Body of pancreas (tissue), 4 donors: Measurements from ENCODE around the gene DST. TPM values are rescaled to one million over a fixed set of nuclear protein-coding genes. Genes with fewer than 3 reads are reported as not detected.

Experiments used
- ATAC-seq: fragments of 150-250 bp; one replicate; pipeline ENCODE4 v1.9.1; 2016
- DNase-seq, 4 donors: peaks; one replicate each; pipeline ENCODE4 v3.0.0-alpha.2; 2019
- H3K27ac ChIP-seq, 4 donors: fragments of 200-600 bp; sonication (generic); 1 replicate in 3 of 4; 2 replicates in 1 of 4; pipeline versions ENCODE4 v1.5.1 to v1.6.1; 2016 to 2019; ENCODE audit warnings: mild to moderate bottlenecking in 1 of 4, mixed read lengths in 1 of 4, moderate library complexity in 1 of 4
- H3K27me3 ChIP-seq, 2 donors: fragments of 200-600 bp; sonication (generic); one replicate each; pipeline ENCODE4 v1.6.0; 2016; ENCODE audit warnings: mild to moderate bottlenecking in 1 of 2
- H3K36me3 ChIP-seq, 2 donors: fragments of 200-600 bp; sonication (generic); replicated peaks in 1 of 2; 2 replicates each; pipeline ENCODE4 v1.5.1; 2016; ENCODE audit warnings: low read depth in 2 of 2; ENCODE audit not compliant: insufficient read depth in 1 of 2
- H3K4me1 ChIP-seq: fragments of 200-600 bp; sonication (generic); one replicate; pipeline ENCODE4 v1.6.0; 2016
- H3K4me3 ChIP-seq, 2 donors: fragments of 200-600 bp; sonication (generic); 1 replicate in 1 of 2; 2 replicates in 1 of 2; pipeline ENCODE4 v1.5.1; 2016 to 2019
- H3K9me3 ChIP-seq, 3 donors: fragments of 200-600 bp; sonication (generic); 1 replicate in 2 of 3; 2 replicates in 1 of 3; pipeline ENCODE4 v1.5.1; 2016
- POLR2A ChIP-seq, 3 donors: fragments of 450-650 bp; IDR thresholded peaks; one replicate each; pipeline ENCODE4 v1.6.1; 2016; ENCODE audit warnings: antibody characterized with exemption in 3 of 3, mild to moderate bottlenecking in 2 of 3
- WGBS, 2 donors: methylation state at CpG; one replicate each; pipeline ENCODE4 v1.1.5; 2017; 5-methylcytosine and 5-hydroxymethylcytosine counted together
- intact Hi-C: fragments of 100-400 bp; cut with DNase I; formaldehyde crosslinking; loops from one replicate; pipeline ENCODE4 v1.15.1; 2023
- total RNA-seq, 2 donors: library from RNA; depleted of rRNA; stranded (reverse); fragments of >200 nt; gene quantifications; one replicate each; pipeline ENCODE4 v1.1.0, GENCODE V29; 2016
- TF ChIP-seq, protein P1 (sequence below), 7 experiments: fragments of 450-650 bp in 4 of 7; fragments of 200-600 bp in 3 of 7; sonication (generic) in 3 of 7; IDR thresholded peaks; one replicate each; pipeline ENCODE4 v1.5.1; 2016 to 2019; ENCODE audit warnings: antibody characterized with exemption in 7 of 7

The DST gene
- total RNA-seq, 2 donors from 2014 or later = 105 to 117 TPM

DNA sequence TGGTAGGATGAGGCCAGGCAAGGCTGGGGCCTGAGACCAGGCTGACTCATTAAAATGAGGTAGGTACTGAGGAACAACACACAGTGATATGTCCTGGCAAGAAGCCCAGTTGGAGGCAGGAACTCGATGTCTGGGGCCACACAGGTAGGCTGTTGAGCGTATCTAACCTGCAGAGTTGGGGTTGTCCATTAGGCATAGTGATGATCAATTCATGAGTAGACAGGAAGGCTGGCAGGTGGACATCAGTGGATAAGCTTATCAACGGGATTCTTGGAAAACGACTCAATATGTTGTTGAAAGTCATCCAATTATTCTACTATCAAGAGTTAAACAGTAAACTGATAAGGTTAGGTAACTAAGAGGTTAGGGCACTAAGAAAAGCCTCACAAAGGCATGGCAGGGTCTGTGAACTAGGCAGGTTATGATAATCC lies 202.1 kb downstream of the DST start:
- WGBS, 2 donors = 22 to 31% methylated on average over 4 of the region's 4 CpGs
- Histone ChIP-seq H3K4me1 (peaks cover 29% of the 10 kb centered on the region), H3K4me3 (no peak overlapping the region), H3K27ac (peak overlapping the region in 1 of 4 donors; percentile 29), H3K9me3 (no peaks in the 10 kb centered on the region), H3K27me3 (no peaks in the 10 kb centered on the region), H3K36me3 (no peaks in the 10 kb centered on the region)
- intact Hi-C loops = no loop called here
- DNase-seq (peak; percentile 37 to 55 (median 41)), ATAC-seq (peak; percentile 59)
- TF ChIP-seq POLR2A (IDR thresholded peaks at IDR 0.05) = no peak
- TF ChIP-seq, protein P1, sequence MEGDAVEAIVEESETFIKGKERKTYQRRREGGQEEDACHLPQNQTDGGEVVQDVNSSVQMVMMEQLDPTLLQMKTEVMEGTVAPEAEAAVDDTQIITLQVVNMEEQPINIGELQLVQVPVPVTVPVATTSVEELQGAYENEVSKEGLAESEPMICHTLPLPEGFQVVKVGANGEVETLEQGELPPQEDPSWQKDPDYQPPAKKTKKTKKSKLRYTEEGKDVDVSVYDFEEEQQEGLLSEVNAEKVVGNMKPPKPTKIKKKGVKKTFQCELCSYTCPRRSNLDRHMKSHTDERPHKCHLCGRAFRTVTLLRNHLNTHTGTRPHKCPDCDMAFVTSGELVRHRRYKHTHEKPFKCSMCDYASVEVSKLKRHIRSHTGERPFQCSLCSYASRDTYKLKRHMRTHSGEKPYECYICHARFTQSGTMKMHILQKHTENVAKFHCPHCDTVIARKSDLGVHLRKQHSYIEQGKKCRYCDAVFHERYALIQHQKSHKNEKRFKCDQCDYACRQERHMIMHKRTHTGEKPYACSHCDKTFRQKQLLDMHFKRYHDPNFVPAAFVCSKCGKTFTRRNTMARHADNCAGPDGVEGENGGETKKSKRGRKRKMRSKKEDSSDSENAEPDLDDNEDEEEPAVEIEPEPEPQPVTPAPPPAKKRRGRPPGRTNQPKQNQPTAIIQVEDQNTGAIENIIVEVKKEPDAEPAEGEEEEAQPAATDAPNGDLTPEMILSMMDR (IDR thresholded peaks at IDR 0.05) = no peak

DNA sequence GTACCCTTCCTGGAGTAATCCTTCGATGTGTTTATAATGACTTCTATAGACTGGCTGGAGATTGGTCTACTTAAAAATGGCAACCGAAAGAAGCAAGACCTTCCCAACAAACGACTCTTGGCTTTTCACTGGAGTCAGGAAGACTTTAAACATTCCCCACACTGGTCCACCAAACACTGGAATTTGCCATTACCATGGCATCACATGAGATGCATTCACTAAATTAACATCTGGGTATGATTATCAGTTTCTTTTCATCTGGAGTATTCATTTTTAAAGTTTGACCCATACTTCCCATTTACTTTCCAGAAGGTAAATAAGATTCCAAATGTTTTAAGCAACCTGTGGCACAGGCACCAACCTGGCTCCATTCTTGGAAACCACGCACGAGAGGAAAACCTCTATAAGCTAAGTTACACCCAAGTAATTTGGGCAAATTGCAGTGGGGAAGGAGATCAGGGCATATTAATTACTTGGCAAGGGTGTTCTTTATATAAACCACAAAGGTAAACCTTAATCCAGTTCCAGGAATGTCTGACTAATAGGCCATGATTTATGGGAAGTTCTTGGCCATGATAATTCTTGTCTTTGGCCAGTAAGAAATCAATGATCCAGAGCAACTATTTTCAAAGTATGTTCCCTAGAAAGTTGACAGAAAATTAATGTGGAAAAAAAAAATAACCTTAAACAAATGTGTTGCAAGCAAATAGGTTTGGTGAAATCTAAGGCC lies 205.4 kb downstream of the DST start:
- Histone ChIP-seq H3K4me3 (no peak overlapping the region), H3K4me1 (peaks cover 29% of the 10 kb centered on the region), H3K27ac (peak overlapping the region in 1 of 4 donors; percentile 21), H3K9me3 (no peaks in the 10 kb centered on the region), H3K27me3 (no peaks in the 10 kb centered on the region), H3K36me3 (no peaks in the 10 kb centered on the region)
- intact Hi-C loops = no loop called here
- peak; percentile 69 for ATAC-seq
- 71 to 79% methylated on average over 5 of the region's 5 CpGs for WGBS, 2 donors
- TF ChIP-seq, protein P1 (IDR thresholded peaks at IDR 0.05) = no peak
- no peak for TF ChIP-seq POLR2A (IDR thresholded peaks at IDR 0.05)
- DNase-seq = no peak

DNA sequence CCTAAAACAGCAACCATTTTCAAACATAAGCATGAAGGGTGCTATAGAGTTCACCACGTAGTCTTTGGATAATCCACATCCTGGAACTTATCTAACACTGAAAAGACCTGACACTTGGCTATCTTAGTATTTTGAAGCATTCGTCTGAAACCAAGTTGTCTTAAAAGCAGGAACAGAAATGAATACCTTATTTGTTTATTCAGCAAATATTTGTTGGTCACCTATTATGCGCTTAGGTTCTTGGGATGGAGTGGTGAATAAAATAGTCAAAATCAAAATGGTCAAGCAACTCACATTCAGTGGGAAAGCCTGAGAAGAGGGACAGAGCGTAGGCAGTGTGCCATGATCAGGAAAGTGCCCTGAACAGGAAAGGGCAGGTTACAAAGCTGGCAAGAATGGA lies 206.9 kb downstream of the DST start:
- Histone ChIP-seq H3K36me3 (no peaks in the 10 kb centered on the region), H3K9me3 (no peaks in the 10 kb centered on the region), H3K4me1 (peaks cover 24% of the 10 kb centered on the region), H3K27ac (no peak overlapping the region), H3K4me3 (no peak overlapping the region), H3K27me3 (no peaks in the 10 kb centered on the region)
- DNase-seq (no peak), ATAC-seq (no peak)
- 63 to 76% methylated on average over 4 of the region's 4 CpGs for WGBS, 2 donors
- TF ChIP-seq, protein P1 (IDR thresholded peaks at IDR 0.05) = no peak
- no peak for TF ChIP-seq POLR2A (IDR thresholded peaks at IDR 0.05)
- intact Hi-C loops = no loop called here

DNA sequence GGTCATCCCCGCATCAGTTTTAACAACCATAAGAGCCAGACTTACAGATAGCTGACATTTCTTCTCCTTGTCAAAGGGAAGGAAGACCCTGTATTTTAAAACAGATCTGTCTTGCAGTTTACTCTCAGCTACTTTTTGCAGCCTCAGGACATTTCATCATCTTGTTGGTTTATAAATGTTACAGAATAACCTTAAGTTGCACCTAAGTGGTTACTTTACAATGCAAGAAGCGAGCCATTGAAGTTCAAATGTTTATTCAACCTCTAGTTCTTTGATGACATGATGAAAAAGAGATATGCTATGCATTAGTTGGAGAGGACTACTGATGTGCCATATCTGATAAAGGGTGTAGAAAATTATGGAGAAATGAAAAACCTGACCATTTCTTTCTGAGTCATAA lies 207.4 kb downstream of the DST start:
- H3K4me3 ChIP-seq = no peak overlapping the region
- no peaks in the 10 kb centered on the region for H3K27me3 ChIP-seq
- H3K27ac ChIP-seq = no peak overlapping the region
- TF ChIP-seq, protein P1 (IDR thresholded peaks at IDR 0.05) = no peak
- no peak for TF ChIP-seq POLR2A (IDR thresholded peaks at IDR 0.05)
- no peak for ATAC-seq
- DNase-seq = no peak
- H3K4me1 ChIP-seq = peaks cover 20% of the 10 kb centered on the region
- no peaks in the 10 kb centered on the region for H3K9me3 ChIP-seq
- 87 to 91% methylated on average over 2 of the region's 2 CpGs for WGBS, 2 donors
- intact Hi-C loops = no loop called here
- H3K36me3 ChIP-seq = no peaks in the 10 kb centered on the region

DNA sequence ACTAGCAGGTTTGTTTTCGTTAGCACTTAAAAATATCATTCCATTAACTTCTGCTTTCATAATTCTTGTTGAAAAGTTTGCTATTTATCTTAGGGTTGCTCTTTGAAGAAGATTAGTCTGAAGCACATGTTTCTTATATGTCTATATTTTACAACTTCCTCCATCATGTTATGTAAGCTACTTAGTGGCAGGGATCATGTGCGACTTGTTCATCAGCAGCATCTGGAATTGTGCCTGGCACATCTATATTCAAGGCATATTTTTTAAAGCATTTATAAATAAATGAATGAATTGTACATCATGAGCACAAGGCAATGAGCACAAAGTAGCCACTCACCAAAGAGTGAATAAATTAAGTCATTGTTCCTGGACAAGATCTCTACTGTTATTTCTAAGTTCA lies 208.1 kb downstream of the DST start:
- Histone ChIP-seq H3K4me3 (no peak overlapping the region), H3K27me3 (no peaks in the 10 kb centered on the region), H3K9me3 (no peaks in the 10 kb centered on the region), H3K36me3 (no peaks in the 10 kb centered on the region), H3K27ac (no peak overlapping the region), H3K4me1 (peaks cover 19% of the 10 kb centered on the region)
- ATAC-seq = no peak
- TF ChIP-seq POLR2A (IDR thresholded peaks at IDR 0.05) = no peak
- TF ChIP-seq, protein P1 (IDR thresholded peaks at IDR 0.05) = no peak
- DNase-seq = no peak
- WGBS, 2 donors = 96 to 97% methylated on average over 2 of the region's 2 CpGs
- intact Hi-C loops = no loop called here
